NOMO-1 (cell line): Measurements from ENCODE around the gene MYEF2.

ENCODE experiments used
- DNase-seq, 2 experiments: peaks; one replicate each; lab custom pipeline; 2025; ENCODE audit not compliant: unreplicated experiment in 2 of 2; lab: John Stamatoyannopoulos, UW

MYEF2 gene

GRCh38 chr15:48147358-48147757, 30.7 kb downstream of the MYEF2 start:
- no peak for DNase-seq

GRCh38 chr15:48145923-48146322, 32.2 kb downstream of the MYEF2 start:
- DNase-seq = no peak

DNA sequence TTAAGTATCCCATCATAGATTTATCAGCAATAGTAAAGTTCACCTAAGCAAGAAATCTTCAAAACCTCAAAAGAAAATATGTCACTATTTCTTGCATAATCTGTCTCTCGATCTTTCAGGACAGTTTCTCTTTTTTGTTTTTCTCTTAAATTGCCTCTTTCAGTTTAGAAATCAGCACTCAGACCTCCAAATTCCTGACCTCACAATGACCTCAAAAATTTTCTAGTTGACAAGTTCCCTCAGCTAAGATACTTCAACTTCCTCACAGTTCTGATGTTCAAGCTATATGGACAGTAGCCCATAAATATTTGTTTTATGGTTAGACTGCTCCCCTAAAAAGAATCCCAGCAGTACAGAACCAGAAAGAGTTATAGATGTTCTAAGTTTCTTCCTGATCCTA, 33.2 kb downstream of the MYEF2 start:
- DNase-seq = no peak

DNA sequence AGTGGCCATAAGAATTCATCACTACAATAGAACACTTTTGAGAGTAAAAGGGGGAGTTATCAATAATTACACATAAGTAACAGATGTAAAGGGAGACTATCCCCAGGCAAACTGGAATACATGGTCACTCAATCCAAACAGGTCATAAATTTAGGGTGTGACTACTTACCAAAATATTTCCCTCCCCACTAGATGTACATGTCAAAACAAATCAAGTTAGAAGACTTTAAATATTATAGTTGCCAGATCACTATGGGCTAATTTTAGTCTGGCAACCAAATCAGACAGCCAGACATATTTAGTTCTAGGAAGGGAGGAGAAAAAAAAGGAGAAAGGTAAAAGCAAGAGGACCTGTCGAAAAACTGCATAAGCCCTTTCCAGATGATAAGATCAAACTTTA, 34.2 kb downstream of the MYEF2 start:
- no peak for DNase-seq

- DNase-seq = no peak
Measured at GRCh38 chr15:48132874-48133273, 45.2 kb downstream of the MYEF2 start.

DNA sequence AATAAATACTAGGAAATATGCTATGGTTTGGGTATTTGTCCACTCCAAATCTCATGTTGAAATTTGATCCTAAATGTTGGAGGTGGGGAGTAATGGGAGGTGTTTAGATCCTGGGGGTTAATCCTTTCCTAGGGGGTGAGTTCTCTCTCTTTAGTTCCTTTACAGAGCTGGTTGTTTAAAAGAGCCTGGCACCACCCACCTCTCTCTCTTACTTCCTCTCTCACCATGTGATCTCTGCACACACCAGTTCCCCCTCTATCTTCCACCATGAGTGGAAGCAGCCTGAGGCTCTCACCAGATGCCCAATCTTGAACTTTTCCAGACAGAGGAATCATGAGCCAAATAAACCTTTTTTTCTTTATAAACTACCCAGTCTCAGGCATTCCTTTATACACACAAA, 46.8 kb downstream of the MYEF2 start:
- no peak for DNase-seq

GRCh38 chr15:48126667-48127355, 51.3 kb downstream of the MYEF2 start:
- no peak for DNase-seq

- DNase-seq = no peak
Measured at GRCh38 chr15:48121849-48122248, 56.2 kb downstream of the MYEF2 start.

- DNase-seq = no peak
Measured at GRCh38 chr15:48120745-48121144, 57.4 kb downstream of the MYEF2 start, which contains the start of gene SLC24A5. TSS of gene SLC24A5 (plus strand) at chr15:48120990. CDS start at chr15:48121045, 55 bp downstream.

- DNase-seq = no peak
Measured at GRCh38 chr15:48119277-48119676, 58.8 kb downstream of the MYEF2 start.

GRCh38 chr15:48112242-48112641, 65.9 kb downstream of the MYEF2 start:
- no peak for DNase-seq

GRCh38 chr15:48109856-48110531, 68.1 kb downstream of the MYEF2 start:
- no peak for DNase-seq

- no peak for DNase-seq
Measured at GRCh38 chr15:48109212-48109611, 68.9 kb downstream of the MYEF2 start.

- no peak for DNase-seq
Measured at GRCh38 chr15:48105936-48106335, 72.2 kb downstream of the MYEF2 start.

GRCh38 chr15:48103647-48104046, 74.4 kb downstream of the MYEF2 start:
- no peak for DNase-seq

GRCh38 chr15:48102167-48102566, 75.9 kb downstream of the MYEF2 start:
- DNase-seq = no peak

DNA sequence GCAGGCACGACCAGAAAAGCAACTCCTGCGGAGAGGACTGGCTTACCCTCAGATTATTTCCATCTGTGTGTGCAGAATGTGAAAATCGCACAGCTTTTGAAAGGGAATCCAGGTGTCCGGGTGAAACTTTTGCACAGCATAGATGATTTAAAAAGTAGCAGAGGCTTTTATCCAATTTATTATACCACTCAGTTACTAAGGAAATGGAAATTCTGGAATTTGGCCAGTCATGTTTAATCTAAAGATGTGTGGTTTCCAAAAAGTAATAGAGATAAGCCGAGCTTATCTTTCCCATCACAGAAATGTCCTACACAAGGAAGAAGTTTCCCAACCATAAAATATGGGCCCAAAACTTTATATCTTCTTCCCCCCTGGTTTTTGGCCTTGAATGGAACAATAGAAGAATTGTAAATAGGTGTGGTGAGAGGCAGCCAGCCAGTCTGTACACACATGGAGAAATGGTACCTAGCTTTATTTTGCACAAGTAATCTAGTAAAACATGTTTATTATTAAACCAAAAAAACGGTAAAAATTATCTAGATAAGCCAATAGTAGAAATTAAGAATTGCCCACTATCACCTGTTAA, 76.6 kb downstream of the MYEF2 start:
- no peak for DNase-seq

GRCh38 chr15:48097264-48097663, 80.8 kb downstream of the MYEF2 start:
- no peak for DNase-seq

- DNase-seq = no peak
Measured at GRCh38 chr15:48096813-48097212, 81.3 kb downstream of the MYEF2 start.

- DNase-seq = no peak
Measured at GRCh38 chr15:48096355-48096786, 81.7 kb downstream of the MYEF2 start.

GRCh38 chr15:48091522-48091921, 86.6 kb downstream of the MYEF2 start:
- no peak for DNase-seq

GRCh38 chr15:48090666-48091065, 87.4 kb downstream of the MYEF2 start:
- DNase-seq = no peak
